Stomach (tissue), 4 donors: ENCODE results near the gene TULP3.

Source experiments
- EP300 ChIP-seq: sonication (generic); formaldehyde crosslinking; IDR thresholded peaks from one replicate; pipeline ENCODE4 v1.6.1; 2017; ENCODE audit warnings: antibody characterized with exemption
- POLR2A ChIP-seq, 4 donors: fragments of 450-650 bp; IDR thresholded peaks; one replicate each; pipeline ENCODE4 v1.6.1; 2016; ENCODE audit warnings: antibody characterized with exemption in 4 of 4, control low read depth in 2 of 4, mild to moderate bottlenecking in 1 of 4, moderate library complexity in 1 of 4
- POLR2AphosphoS5 ChIP-seq, 3 donors: sonication (generic); formaldehyde crosslinking; IDR thresholded peaks; one replicate each; pipeline ENCODE4 v1.6.1; 2016; ENCODE audit warnings: antibody characterized with exemption in 3 of 3
- TF ChIP-seq, protein P1 (sequence below), 7 experiments: fragments of 450-650 bp in 4 of 7; fragments of 200-600 bp in 3 of 7; sonication (generic) in 3 of 7; IDR thresholded peaks; one replicate each; pipeline ENCODE4 v1.5.1; 2016 to 2019; ENCODE audit warnings: antibody characterized with exemption in 7 of 7, control low read depth in 2 of 7, mild to moderate bottlenecking in 1 of 7

DNA sequence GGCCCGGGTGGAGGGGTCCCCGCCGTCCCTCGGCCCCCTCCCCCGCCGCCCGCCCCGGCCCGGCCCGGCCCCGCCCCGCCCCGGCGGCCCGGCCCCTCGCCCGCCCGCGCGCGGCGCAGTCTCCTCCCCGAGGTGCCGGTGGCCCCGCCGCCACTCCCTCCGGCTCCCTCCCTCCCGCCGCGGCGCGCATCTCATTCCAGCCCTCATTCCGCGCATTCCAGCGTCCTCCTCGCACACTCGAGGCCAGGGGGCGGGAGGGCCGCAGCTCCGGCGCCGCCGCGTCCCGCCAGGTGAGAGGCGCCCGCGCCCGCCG, 68.5 kb downstream of the TULP3 start, which contains the start of gene TEAD4:
- TF ChIP-seq POLR2AphosphoS5 (IDR thresholded peaks at IDR 0.05) (peak in 1 of 3 donors; percentile 45), POLR2A (IDR thresholded peaks at IDR 0.05) (no peak), EP300 (no peak)
- TF ChIP-seq, protein P1, sequence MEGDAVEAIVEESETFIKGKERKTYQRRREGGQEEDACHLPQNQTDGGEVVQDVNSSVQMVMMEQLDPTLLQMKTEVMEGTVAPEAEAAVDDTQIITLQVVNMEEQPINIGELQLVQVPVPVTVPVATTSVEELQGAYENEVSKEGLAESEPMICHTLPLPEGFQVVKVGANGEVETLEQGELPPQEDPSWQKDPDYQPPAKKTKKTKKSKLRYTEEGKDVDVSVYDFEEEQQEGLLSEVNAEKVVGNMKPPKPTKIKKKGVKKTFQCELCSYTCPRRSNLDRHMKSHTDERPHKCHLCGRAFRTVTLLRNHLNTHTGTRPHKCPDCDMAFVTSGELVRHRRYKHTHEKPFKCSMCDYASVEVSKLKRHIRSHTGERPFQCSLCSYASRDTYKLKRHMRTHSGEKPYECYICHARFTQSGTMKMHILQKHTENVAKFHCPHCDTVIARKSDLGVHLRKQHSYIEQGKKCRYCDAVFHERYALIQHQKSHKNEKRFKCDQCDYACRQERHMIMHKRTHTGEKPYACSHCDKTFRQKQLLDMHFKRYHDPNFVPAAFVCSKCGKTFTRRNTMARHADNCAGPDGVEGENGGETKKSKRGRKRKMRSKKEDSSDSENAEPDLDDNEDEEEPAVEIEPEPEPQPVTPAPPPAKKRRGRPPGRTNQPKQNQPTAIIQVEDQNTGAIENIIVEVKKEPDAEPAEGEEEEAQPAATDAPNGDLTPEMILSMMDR (IDR thresholded peaks at IDR 0.05): no peak
